Measurements from ENCODE around the gene MFF.

- TF ChIP-seq CTCF (conservative IDR thresholded peaks at IDR 0.05; ENCODE audit: low read depth, low read length), result no peak
- no peak for TF ChIP-seq EZH2 (IDR thresholded peaks at IDR 0.05; ENCODE audit: low read length, unreplicated experiment)
- no peak for TF ChIP-seq EZH2phosphoT487 (IDR thresholded peaks at IDR 0.05; ENCODE audit: borderline replicate concordance, low read length)
Measured at GRCh38 chr2:227348324-227348723, 23.3 kb downstream of the MFF start.

Data from PC-3 (cell line).